ENCODE data around the gene P4HA1. TPM values are rescaled to one million over a fixed set of nuclear protein-coding genes. Genes with fewer than 3 reads are reported as not detected.
A peak's percentile ranks its signal among the peaks of the same experiment; 100 is the strongest.

The P4HA1 gene
- total and polyA plus RNA-seq, 2 donors: 21.5 to 143 TPM

Small RNA genes within 50 kb of the gene (small RNA-seq; reads per million reads assigned to genes)
- gene RF00019 (not detected), gene SNORA11F (2.3 reads per million, percentile 88 among the genes with 10 or more reads in this experiment)

Other genes starting within 250 kb of the P4HA1 start
- 2.3 TPM for gene OIT3, start 203.1 kb downstream of the P4HA1 start, total RNA-seq
- gene OIT3, start 203.1 kb downstream of the P4HA1 start, polyA plus RNA-seq: 0.08 TPM
- gene PLA2G12B, start 142.1 kb downstream of the P4HA1 start, total RNA-seq: not detected
- not detected for gene PLA2G12B, start 142.1 kb downstream of the P4HA1 start, polyA plus RNA-seq
- 1.3 TPM for gene NUDT13, start 13.6 kb upstream of the P4HA1 start, total RNA-seq
- gene NUDT13, start 13.6 kb upstream of the P4HA1 start, polyA plus RNA-seq: 2.1 TPM
- gene ECD, start 71.1 kb upstream of the P4HA1 start, total RNA-seq: 29.1 TPM
- 16.2 TPM for gene ECD, start 71.1 kb upstream of the P4HA1 start, polyA plus RNA-seq
- 48.5 TPM for gene FAM149B1, start 71.3 kb upstream of the P4HA1 start, total RNA-seq
- gene FAM149B1, start 71.3 kb upstream of the P4HA1 start, polyA plus RNA-seq: 14.6 TPM
- 27.8 TPM for gene DNAJC9, start 150.4 kb upstream of the P4HA1 start, total RNA-seq
- gene DNAJC9, start 150.4 kb upstream of the P4HA1 start, polyA plus RNA-seq: 12.7 TPM
- 52.9 TPM for gene MRPS16, start 155.8 kb upstream of the P4HA1 start, total RNA-seq
- 58.4 TPM for gene MRPS16, start 155.8 kb upstream of the P4HA1 start, polyA plus RNA-seq

Measured in urinary bladder (tissue), 2 donors.